Stimulated activated CD4-positive, alpha-beta T cell treated with anti-CD3 and anti-CD28 coated beads, Interleukin-12 subunit alpha, Interleukin-12 subunit beta, amount 100 ng/mL, for 48 hours (primary cell): ENCODE results near the gene ZFAND2B.

Source experiments
- DNase-seq, 3 donors: peaks; one replicate each; pipeline ENCODE4 v3.0.0-alpha.2; 2020; ENCODE audit warnings: low read depth in 2 of 3, low spot score in 1 of 3

ZFAND2B gene

GRCh38 chr2:219220652-219221402 lies 14.2 kb downstream of the ZFAND2B start:
- DNase-seq = no peak

GRCh38 chr2:219221957-219222518 lies 15.5 kb downstream of the ZFAND2B start:
- no peak for DNase-seq

GRCh38 chr2:219223831-219224610 lies 17.4 kb downstream of the ZFAND2B start:
- no peak for DNase-seq

GRCh38 chr2:219225350-219225749 lies 18.8 kb downstream of the ZFAND2B start:
- DNase-seq = no peak

- DNase-seq = no peak
Observed at GRCh38 chr2:219228041-219228910, 21.7 kb downstream of the ZFAND2B start.

GRCh38 chr2:219228911-219229304 lies 22.3 kb downstream of the ZFAND2B start:
- no peak for DNase-seq

- DNase-seq = peak; percentile 97 to 98 (median 97)
Observed at GRCh38 chr2:219229305-219230058, 22.9 kb downstream of the ZFAND2B start, which contains the start of the genes ANKZF1 and ATG9A. ANKZF1 (plus strand) TSS chr2:219229806; CDS start chr2:219230258, 452 bp downstream. ATG9A (minus strand) TSS chr2:219229636; CDS start chr2:219228024, 1,612 bp downstream.

GRCh38 chr2:219230059-219230540 lies 23.5 kb downstream of the ZFAND2B start:
- peak; percentile 34 to 58 (median 42) for DNase-seq

- no peak for DNase-seq
Observed at GRCh38 chr2:219234331-219234730, 27.7 kb downstream of the ZFAND2B start.

- DNase-seq = no peak
Observed at GRCh38 chr2:219243291-219243761, 36.7 kb downstream of the ZFAND2B start.

GRCh38 chr2:219244789-219245147 lies 38.2 kb downstream of the ZFAND2B start:
- no peak for DNase-seq

- peak; percentile 75 to 88 (median 88) for DNase-seq
Observed at GRCh38 chr2:219245148-219245898, 38.7 kb downstream of the ZFAND2B start, which contains the start of the genes GLB1L and STK16. GLB1L (minus strand) TSS chr2:219245444; CDS start chr2:219243573, 1,871 bp downstream. STK16 (plus strand) TSS chr2:219245479; CDS start chr2:219246000, 521 bp downstream.

- DNase-seq = no peak
Observed at GRCh38 chr2:219245899-219246230, 39.3 kb downstream of the ZFAND2B start.

- no peak for DNase-seq
Observed at GRCh38 chr2:219246559-219246958, 40.0 kb downstream of the ZFAND2B start.

- DNase-seq = peak; percentile 34 to 54 (median 47)
Observed at GRCh38 chr2:219247678-219248642, 41.4 kb downstream of the ZFAND2B start.

- no peak for DNase-seq
Observed at GRCh38 chr2:219248845-219249202, 42.2 kb downstream of the ZFAND2B start.

GRCh38 chr2:219249203-219249980 lies 42.8 kb downstream of the ZFAND2B start:
- DNase-seq = peak in 1 of 3 donors; percentile 27
